Measurements from ENCODE around the gene CAGE1. TPM values are rescaled to one million over a fixed set of nuclear protein-coding genes. Genes with fewer than 3 reads are reported as not detected.

CAGE1 gene
- total and polyA plus RNA-seq, 2 experiments from 2014 or later = 0.07 TPM; not detected in 1

GRCh38 chr6:7390226-7390878, 810 bp upstream of the CAGE1 start:
- Histone ChIP-seq H2AFZ (peak overlapping the region; percentile 93; the same call in 1 of the 2 replicates), H3K4me3 (peak overlapping the region; percentile 82), H3K27ac (ENCODE audit: low read depth) (no peak overlapping the region), H3K27me3 (ENCODE audit: insufficient read depth) (no peaks in the 10 kb centered on the region), H3K4me1 (ENCODE audit: insufficient read depth) (peaks cover 19% of the 10 kb centered on the region), H3K9me2 (ENCODE audit: insufficient read depth) (no peaks in the 10 kb centered on the region), H3K36me3 (ENCODE audit: insufficient read depth) (peaks cover 9% of the 10 kb centered on the region), H3F3A (replicated peaks; ENCODE audit: low read depth) (0 out of 2 replicates have a peak, but pooled peaks cover 4% of the 10 kb centered on the region), H4K20me1 (replicated peaks; ENCODE audit: insufficient read depth) (peaks cover 14% of the 10 kb centered on the region), H3K79me2 (replicated peaks; ENCODE audit: insufficient read depth) (peaks cover 34% of the 10 kb centered on the region), H3K4me2 (peak overlapping the region; percentile 96)
- Mint-ChIP-seq H3K9me3 (no peaks in the 10 kb centered on the region), H3K36me3 (ENCODE audit: low read depth) (peaks cover 22% of the 10 kb centered on the region), H3K27me3 (ENCODE audit: insufficient read depth, low read depth, poor library complexity) (peaks cover 3% of the 10 kb centered on the region), H3K4me1 (peaks cover 17% of the 10 kb centered on the region), H3K27ac (0 out of 2 replicates have a peak overlapping the region, but pooled peaks have one; percentile 23), H3K4me3 (peak overlapping the region; percentile 92)
- no peak for ATAC-seq
- DNase-seq (ENCODE audit: low spot score) = no peak
- TF ChIP-seq, protein P1, sequence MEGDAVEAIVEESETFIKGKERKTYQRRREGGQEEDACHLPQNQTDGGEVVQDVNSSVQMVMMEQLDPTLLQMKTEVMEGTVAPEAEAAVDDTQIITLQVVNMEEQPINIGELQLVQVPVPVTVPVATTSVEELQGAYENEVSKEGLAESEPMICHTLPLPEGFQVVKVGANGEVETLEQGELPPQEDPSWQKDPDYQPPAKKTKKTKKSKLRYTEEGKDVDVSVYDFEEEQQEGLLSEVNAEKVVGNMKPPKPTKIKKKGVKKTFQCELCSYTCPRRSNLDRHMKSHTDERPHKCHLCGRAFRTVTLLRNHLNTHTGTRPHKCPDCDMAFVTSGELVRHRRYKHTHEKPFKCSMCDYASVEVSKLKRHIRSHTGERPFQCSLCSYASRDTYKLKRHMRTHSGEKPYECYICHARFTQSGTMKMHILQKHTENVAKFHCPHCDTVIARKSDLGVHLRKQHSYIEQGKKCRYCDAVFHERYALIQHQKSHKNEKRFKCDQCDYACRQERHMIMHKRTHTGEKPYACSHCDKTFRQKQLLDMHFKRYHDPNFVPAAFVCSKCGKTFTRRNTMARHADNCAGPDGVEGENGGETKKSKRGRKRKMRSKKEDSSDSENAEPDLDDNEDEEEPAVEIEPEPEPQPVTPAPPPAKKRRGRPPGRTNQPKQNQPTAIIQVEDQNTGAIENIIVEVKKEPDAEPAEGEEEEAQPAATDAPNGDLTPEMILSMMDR (conservative IDR thresholded peaks at IDR 0.05; ENCODE audit: low read depth in 2 of 2) = peak; percentile 5 to 30; a peak in 3 of 4 replicates
- no peak for TF ChIP-seq EZH2 (IDR thresholded peaks at IDR 0.05; ENCODE audit: low read depth, unreplicated experiment)

DNA sequence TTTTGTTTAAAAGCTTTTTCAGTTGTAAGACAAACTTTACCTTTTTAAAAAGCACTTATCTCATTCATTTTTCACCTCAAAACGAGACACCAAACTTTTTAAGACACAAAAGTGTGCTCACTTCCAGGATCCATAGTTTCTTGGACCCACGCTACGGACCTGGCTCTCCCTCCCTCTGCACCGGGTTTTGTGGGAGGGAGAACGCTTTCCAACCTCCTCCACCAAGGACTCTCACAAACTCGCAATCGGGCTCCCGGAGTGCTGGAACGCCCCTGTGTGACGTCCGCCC, 436 bp downstream of the CAGE1 start:
- Histone ChIP-seq H4K20me1 (replicated peaks; ENCODE audit: insufficient read depth) (peaks cover 14% of the 10 kb centered on the region), H3K4me3 (peak overlapping the region; percentile 82), H3K4me2 (peak overlapping the region; percentile 96), H3K36me3 (ENCODE audit: insufficient read depth) (no peaks in the 10 kb centered on the region), H3K79me2 (replicated peaks; ENCODE audit: insufficient read depth) (peaks cover 34% of the 10 kb centered on the region), H3K9me2 (ENCODE audit: insufficient read depth) (no peaks in the 10 kb centered on the region), H2AFZ (peak overlapping the region; percentile 93), H3K27ac (ENCODE audit: low read depth) (peak overlapping the region; percentile 88), H3F3A (replicated peaks; ENCODE audit: low read depth) (0 out of 2 replicates have a peak, but pooled peaks cover 4% of the 10 kb centered on the region), H3K27me3 (ENCODE audit: insufficient read depth) (no peaks in the 10 kb centered on the region), H3K4me1 (ENCODE audit: insufficient read depth) (peaks cover 19% of the 10 kb centered on the region)
- TF ChIP-seq CREB1 (CRISPR knock-in tag; IDR thresholded peaks at IDR 0.05; ENCODE audit: low read depth) = peak; percentile 82; the same call in 1 of the 2 replicates
- no peak for TF ChIP-seq POLR2AphosphoS5 (IDR thresholded peaks at IDR 0.05; ENCODE audit: low read depth)
- peak overlapping the region; percentile 98 for H3K27ac Mint-ChIP-seq
- DNase-seq (ENCODE audit: low spot score) (no peak), ATAC-seq (no peak)
- peaks cover 11% of the 10 kb centered on the region; the same call in 2 of the 3 replicates for H3K36me3 Mint-ChIP-seq (ENCODE audit: low read depth)
- no peaks in the 10 kb centered on the region for H3K9me3 Mint-ChIP-seq
- peaks cover 17% of the 10 kb centered on the region for H3K4me1 Mint-ChIP-seq
- peak overlapping the region; percentile 92 for H3K4me3 Mint-ChIP-seq
- peaks cover 3% of the 10 kb centered on the region for H3K27me3 Mint-ChIP-seq (ENCODE audit: insufficient read depth, low read depth, poor library complexity)

- no peak for TF ChIP-seq JUNB (IDR thresholded peaks at IDR 0.05; ENCODE audit: unreplicated experiment)
- no peaks in the 10 kb centered on the region for H3K36me3 ChIP-seq (ENCODE audit: insufficient read depth)
- no peaks in the 10 kb centered on the region for H3K79me2 ChIP-seq (replicated peaks; ENCODE audit: insufficient read depth)
- H3K36me3 Mint-ChIP-seq (ENCODE audit: low read depth) = no peaks in the 10 kb centered on the region
- ATAC-seq (no peak), DNase-seq (ENCODE audit: low spot score) (no peak)
- no peaks in the 10 kb centered on the region for H3K27me3 Mint-ChIP-seq (ENCODE audit: insufficient read depth, low read depth, poor library complexity)
- no peaks in the 10 kb centered on the region for H3K4me1 ChIP-seq (ENCODE audit: insufficient read depth)
- H3K4me3 ChIP-seq = no peak overlapping the region
- no peaks in the 10 kb centered on the region for H3F3A ChIP-seq (replicated peaks; ENCODE audit: low read depth)
- peak overlapping the region; percentile 63; the same call in 1 of the 2 replicates for H2AFZ ChIP-seq
- no peaks in the 10 kb centered on the region for H4K20me1 ChIP-seq (replicated peaks; ENCODE audit: insufficient read depth)
- H3K4me2 ChIP-seq = no peak overlapping the region
- no peak overlapping the region for H3K27ac ChIP-seq (ENCODE audit: low read depth)
- no peak overlapping the region for H3K4me3 Mint-ChIP-seq
- no peaks in the 10 kb centered on the region for H3K27me3 ChIP-seq (ENCODE audit: insufficient read depth)
- H3K9me3 Mint-ChIP-seq = no peaks in the 10 kb centered on the region
- H3K4me1 Mint-ChIP-seq = no peaks in the 10 kb centered on the region; the same call in 2 of the 3 replicates
- H3K9me2 ChIP-seq (ENCODE audit: insufficient read depth) = no peaks in the 10 kb centered on the region
- H3K27ac Mint-ChIP-seq = no peak overlapping the region
Measured at GRCh38 chr6:7381092-7381491, 8.4 kb downstream of the CAGE1 start.
